ENCODE results near the gene FARS2. TPM values are rescaled to one million over a fixed set of nuclear protein-coding genes. Genes with fewer than 3 reads are reported as not detected.

The FARS2 gene
- total and polyA plus RNA-seq, 10 donors: 9.0 to 27.4 (median 19.8) TPM

DNA sequence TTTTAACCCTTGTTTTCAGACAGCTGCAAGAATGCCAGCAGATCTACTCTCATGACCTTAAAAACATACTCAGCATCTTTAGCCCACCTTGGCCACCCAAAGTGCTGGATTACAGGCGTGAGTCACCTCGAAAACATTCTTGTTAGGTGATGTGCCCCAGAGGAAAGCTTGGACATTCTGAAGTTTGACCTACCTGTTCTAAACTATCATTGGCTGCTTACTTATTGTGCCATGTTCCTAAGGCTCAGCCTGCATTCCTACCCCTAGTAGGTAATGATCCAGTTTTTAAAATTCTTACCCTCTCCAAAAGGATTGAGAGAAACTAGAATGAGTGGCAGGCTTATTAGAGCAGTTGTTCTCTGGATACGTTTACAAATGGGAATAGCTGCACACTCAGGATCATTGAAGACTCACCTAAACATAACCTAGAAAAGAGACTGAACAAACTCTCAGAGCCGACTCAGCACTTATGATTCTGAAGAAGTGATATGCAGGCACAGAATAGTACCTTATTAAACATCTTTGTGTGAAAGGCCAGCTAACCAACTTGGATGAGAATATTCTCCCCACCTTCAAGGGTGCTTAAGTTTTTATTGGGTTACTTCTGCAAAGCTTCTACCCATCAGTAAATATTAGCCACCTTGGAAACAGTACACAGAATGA lies 383.3 kb downstream of the FARS2 start:
- no peak for DNase-seq
- no peak overlapping the region for H3K27ac ChIP-seq
- H3K27me3 ChIP-seq (replicated peaks in 1 of 7): no peaks in the 10 kb centered on the region
- H3K4me1 ChIP-seq: no peaks in the 10 kb centered on the region
- intact Hi-C loops (cut with DNase I; ENCODE audit: low total_unique reads): no loop called here
- TF ChIP-seq POLR2A (IDR thresholded peaks at IDR 0.05) (no peak), POLR2AphosphoS5 (IDR thresholded peaks at IDR 0.05) (no peak), CTCF (IDR thresholded peaks at IDR 0.05 in 8 of 11, conservative IDR thresholded peaks at IDR 0.05 in 3 of 11) (no peak)
- WGBS, 5 donors: 85 to 98% (median 95%) methylated on average over 4 of the region's 4 CpGs
- H3K36me3 ChIP-seq: peaks cover 0 to 21% (median 0%) of the 10 kb centered on the region in 6 donors
- H3K9me3 ChIP-seq: peaks cover 6 to 18% (median 15%) of the 10 kb centered on the region in 8 donors
- H3K4me3 ChIP-seq: no peak overlapping the region

GRCh38 chr6:5645328-5646290 lies 384.3 kb downstream of the FARS2 start:
- H3K36me3 ChIP-seq: peaks cover 0 to 15% (median 0%) of the 10 kb centered on the region in 6 donors
- TF ChIP-seq POLR2AphosphoS5 (IDR thresholded peaks at IDR 0.05): no peak
- no peaks in the 10 kb centered on the region for H3K27me3 ChIP-seq (replicated peaks in 1 of 7)
- no peak overlapping the region for H3K4me3 ChIP-seq
- DNase-seq: no peak
- intact Hi-C loops (cut with DNase I; ENCODE audit: low total_unique reads): no loop called here
- WGBS, 5 donors: 88 to 91% (median 90%) methylated on average over 13 of the region's 13 CpGs
- H3K4me1 ChIP-seq: no peaks in the 10 kb centered on the region
- peaks cover 2 to 9% (median 5%) of the 10 kb centered on the region in 8 donors for H3K9me3 ChIP-seq
- H3K27ac ChIP-seq: no peak overlapping the region

- whole genome bisulfite sequencing, 5 donors: 94 to 96% (median 95%) methylated on average over 17 of the region's 17 CpGs
- TF ChIP-seq POLR2AphosphoS5 (IDR thresholded peaks at IDR 0.05) (no peak), CTCF (IDR thresholded peaks at IDR 0.05 in 8 of 11, conservative IDR thresholded peaks at IDR 0.05 in 3 of 11) (no peak), POLR2A (IDR thresholded peaks at IDR 0.05) (no peak)
- intact Hi-C loops (cut with DNase I; ENCODE audit: low total_unique reads): no loop called here
- Histone ChIP-seq H3K36me3 (peaks cover 0 to 30% (median 2%) of the 10 kb centered on the region in 6 donors), H3K27ac (no peak overlapping the region), H3K4me1 (no peaks in the 10 kb centered on the region), H3K4me3 (no peak overlapping the region), H3K9me3 (peaks cover 0 to 5% (median 0%) of the 10 kb centered on the region in 8 donors), H3K27me3 (replicated peaks in 1 of 7) (no peaks in the 10 kb centered on the region)
- DNase-seq: no peak
Observed at GRCh38 chr6:5652406-5653137, 391.3 kb downstream of the FARS2 start.

GRCh38 chr6:5653801-5654200 lies 392.5 kb downstream of the FARS2 start:
- 95 to 100% (median 96%) methylated on average over 3 to 5 of the region's 5 CpGs for WGBS, 5 donors
- peaks cover 0 to 30% (median 2%) of the 10 kb centered on the region in 6 donors for H3K36me3 ChIP-seq

More at GRCh38 chr6:5653801-5654200, 392.5 kb downstream of the FARS2 start:
- H3K9me3 ChIP-seq: peaks cover 0 to 5% (median 0%) of the 10 kb centered on the region in 8 donors
- no peak for DNase-seq
- intact Hi-C loops (cut with DNase I; ENCODE audit: low total_unique reads): no loop called here
- TF ChIP-seq POLR2A (IDR thresholded peaks at IDR 0.05): no peak
- no peak for TF ChIP-seq POLR2AphosphoS5 (IDR thresholded peaks at IDR 0.05)
- TF ChIP-seq CTCF (IDR thresholded peaks at IDR 0.05 in 8 of 11, conservative IDR thresholded peaks at IDR 0.05 in 3 of 11): no peak
- H3K27me3 ChIP-seq (replicated peaks in 1 of 7): no peaks in the 10 kb centered on the region
- no peak overlapping the region for H3K27ac ChIP-seq
- H3K4me3 ChIP-seq: no peak overlapping the region
- no peaks in the 10 kb centered on the region for H3K4me1 ChIP-seq

Data from spleen (tissue), 11 donors.